ENCODE data around the gene WWOX. TPM values are rescaled to one million over a fixed set of nuclear protein-coding genes. Genes with fewer than 3 reads are reported as not detected.

The WWOX gene
- total and polyA plus RNA-seq, 7 donors, result 7.1 to 46.8 (median 16.1) TPM

GRCh38 chr16:78060809-78061208 is 38.6 kb upstream of the WWOX start:
- Histone ChIP-seq H3K4me3 (no peak overlapping the region), H3K4me1 (no peaks in the 10 kb centered on the region), H3K9me3 (no peaks in the 10 kb centered on the region), H3K27me3 (no peaks in the 10 kb centered on the region), H3K27ac (no peak overlapping the region), H3K36me3 (no peaks in the 10 kb centered on the region)
- DNase-seq, result no peak
- intact Hi-C loops (cut with DNase I), result no loop called here
- 29 to 64% methylated on average over 5 of the region's 5 CpGs for WGBS, 2 donors
- TF ChIP-seq, protein P1, sequence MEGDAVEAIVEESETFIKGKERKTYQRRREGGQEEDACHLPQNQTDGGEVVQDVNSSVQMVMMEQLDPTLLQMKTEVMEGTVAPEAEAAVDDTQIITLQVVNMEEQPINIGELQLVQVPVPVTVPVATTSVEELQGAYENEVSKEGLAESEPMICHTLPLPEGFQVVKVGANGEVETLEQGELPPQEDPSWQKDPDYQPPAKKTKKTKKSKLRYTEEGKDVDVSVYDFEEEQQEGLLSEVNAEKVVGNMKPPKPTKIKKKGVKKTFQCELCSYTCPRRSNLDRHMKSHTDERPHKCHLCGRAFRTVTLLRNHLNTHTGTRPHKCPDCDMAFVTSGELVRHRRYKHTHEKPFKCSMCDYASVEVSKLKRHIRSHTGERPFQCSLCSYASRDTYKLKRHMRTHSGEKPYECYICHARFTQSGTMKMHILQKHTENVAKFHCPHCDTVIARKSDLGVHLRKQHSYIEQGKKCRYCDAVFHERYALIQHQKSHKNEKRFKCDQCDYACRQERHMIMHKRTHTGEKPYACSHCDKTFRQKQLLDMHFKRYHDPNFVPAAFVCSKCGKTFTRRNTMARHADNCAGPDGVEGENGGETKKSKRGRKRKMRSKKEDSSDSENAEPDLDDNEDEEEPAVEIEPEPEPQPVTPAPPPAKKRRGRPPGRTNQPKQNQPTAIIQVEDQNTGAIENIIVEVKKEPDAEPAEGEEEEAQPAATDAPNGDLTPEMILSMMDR (IDR thresholded peaks at IDR 0.05), result no peak
- TF ChIP-seq POLR2A (IDR thresholded peaks at IDR 0.05), result no peak
- no peak for TF ChIP-seq EP300 (IDR thresholded peaks at IDR 0.05)
- TF ChIP-seq POLR2AphosphoS5 (IDR thresholded peaks at IDR 0.05), result no peak

- TF ChIP-seq POLR2AphosphoS5 (IDR thresholded peaks at IDR 0.05) (no peak), POLR2A (IDR thresholded peaks at IDR 0.05) (no peak), EP300 (IDR thresholded peaks at IDR 0.05) (no peak)
- TF ChIP-seq, protein P1 (IDR thresholded peaks at IDR 0.05), result no peak
- Histone ChIP-seq H3K9me3 (no peaks in the 10 kb centered on the region), H3K27ac (no peak overlapping the region), H3K27me3 (no peaks in the 10 kb centered on the region), H3K36me3 (no peaks in the 10 kb centered on the region), H3K4me1 (no peaks in the 10 kb centered on the region), H3K4me3 (no peak overlapping the region)
- WGBS, 2 donors, result 60 to 61% methylated on average over 4 of the region's 4 CpGs
- no peak for DNase-seq
- intact Hi-C loops (cut with DNase I), result no loop called here
These were observed 34.1 kb upstream of the WWOX start for GRCh38 chr16:78065319-78065718.

DNA sequence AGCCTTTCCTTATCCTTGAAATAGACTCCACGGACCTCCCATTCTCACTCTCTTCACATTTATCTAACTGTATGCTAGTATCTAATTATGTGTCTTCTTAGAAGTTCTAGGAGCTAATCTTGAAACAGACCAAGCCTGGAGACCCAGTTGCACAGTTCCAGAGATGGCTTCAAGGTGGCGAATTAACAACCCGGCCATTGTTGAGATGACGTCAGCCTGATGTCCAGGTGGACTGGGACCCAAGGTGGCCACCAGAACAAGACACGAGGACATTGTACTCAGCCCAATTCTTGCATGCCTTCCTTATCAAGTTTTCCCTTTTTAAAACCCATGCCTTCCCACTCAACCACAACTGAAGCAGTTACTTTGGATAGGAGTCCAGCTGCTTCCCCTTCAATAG is 29.5 kb upstream of the WWOX start:
- no peaks in the 10 kb centered on the region for H3K9me3 ChIP-seq
- no peak overlapping the region for H3K27ac ChIP-seq
- H3K4me3 ChIP-seq, result no peak overlapping the region
- peaks cover 0 to 8% (median 0%) of the 10 kb centered on the region in 3 donors for H3K27me3 ChIP-seq
- no peaks in the 10 kb centered on the region for H3K36me3 ChIP-seq
- intact Hi-C loops (cut with DNase I), result no loop called here
- 93 to 94% methylated on average over 5 of the region's 5 CpGs for WGBS, 2 donors
- TF ChIP-seq POLR2AphosphoS5 (IDR thresholded peaks at IDR 0.05), result no peak
- TF ChIP-seq EP300 (IDR thresholded peaks at IDR 0.05), result no peak
- TF ChIP-seq POLR2A (IDR thresholded peaks at IDR 0.05), result no peak
- TF ChIP-seq, protein P1 (IDR thresholded peaks at IDR 0.05), result no peak
- DNase-seq, result no peak
- no peaks in the 10 kb centered on the region for H3K4me1 ChIP-seq

DNA sequence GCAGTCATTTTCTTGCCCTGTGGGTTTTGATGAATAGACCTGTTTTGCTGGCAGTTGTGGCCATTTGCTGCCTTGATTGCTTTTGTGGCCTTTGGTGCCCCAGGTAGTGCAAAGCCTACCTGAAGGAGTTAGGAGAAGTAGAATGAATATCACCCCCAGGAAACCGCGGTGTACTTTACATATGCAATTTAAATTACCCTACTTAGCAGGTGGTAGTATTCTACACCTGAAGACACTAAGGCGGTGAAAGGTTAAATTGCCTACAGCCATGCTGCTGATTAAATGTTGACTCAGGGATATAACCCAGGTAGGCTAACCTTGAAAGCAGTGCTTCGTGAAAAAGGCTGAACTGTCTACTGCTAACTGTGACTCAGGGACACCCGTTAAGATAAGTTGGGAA is 27.2 kb upstream of the WWOX start:
- DNase-seq, result no peak

More for the DNA sequence above, 27.2 kb upstream of the WWOX start:
- H3K27ac ChIP-seq, result no peak overlapping the region
- no peaks in the 10 kb centered on the region for H3K36me3 ChIP-seq
- H3K4me3 ChIP-seq, result no peak overlapping the region
- no peaks in the 10 kb centered on the region for H3K4me1 ChIP-seq
- WGBS, 2 donors, result 8 to 13% methylated on average over 5 of the region's 5 CpGs
- intact Hi-C loops (cut with DNase I), result no loop called here
- TF ChIP-seq POLR2AphosphoS5 (IDR thresholded peaks at IDR 0.05), result no peak
- no peak for TF ChIP-seq POLR2A (IDR thresholded peaks at IDR 0.05)
- TF ChIP-seq, protein P1 (IDR thresholded peaks at IDR 0.05), result no peak
- no peak for TF ChIP-seq EP300 (IDR thresholded peaks at IDR 0.05)
- peaks cover 0 to 8% (median 0%) of the 10 kb centered on the region in 3 donors for H3K27me3 ChIP-seq
- no peaks in the 10 kb centered on the region for H3K9me3 ChIP-seq
